ENCODE data around the gene TSPAN13.
"Not testable (repeated sequence)": the region's sequence is repeated elsewhere in the genome, so short reads cannot be mapped to it uniquely, and the experiment has no call there.

TSPAN13 gene

GRCh38 chr7:16758036-16758435 is 4.5 kb downstream of the TSPAN13 start:
- DNase-seq (ENCODE audit: low read depth): no peak
- H3K4me3 ChIP-seq (ENCODE audit: low read depth, low read length): no peak overlapping the region
- TF ChIP-seq, protein P1, sequence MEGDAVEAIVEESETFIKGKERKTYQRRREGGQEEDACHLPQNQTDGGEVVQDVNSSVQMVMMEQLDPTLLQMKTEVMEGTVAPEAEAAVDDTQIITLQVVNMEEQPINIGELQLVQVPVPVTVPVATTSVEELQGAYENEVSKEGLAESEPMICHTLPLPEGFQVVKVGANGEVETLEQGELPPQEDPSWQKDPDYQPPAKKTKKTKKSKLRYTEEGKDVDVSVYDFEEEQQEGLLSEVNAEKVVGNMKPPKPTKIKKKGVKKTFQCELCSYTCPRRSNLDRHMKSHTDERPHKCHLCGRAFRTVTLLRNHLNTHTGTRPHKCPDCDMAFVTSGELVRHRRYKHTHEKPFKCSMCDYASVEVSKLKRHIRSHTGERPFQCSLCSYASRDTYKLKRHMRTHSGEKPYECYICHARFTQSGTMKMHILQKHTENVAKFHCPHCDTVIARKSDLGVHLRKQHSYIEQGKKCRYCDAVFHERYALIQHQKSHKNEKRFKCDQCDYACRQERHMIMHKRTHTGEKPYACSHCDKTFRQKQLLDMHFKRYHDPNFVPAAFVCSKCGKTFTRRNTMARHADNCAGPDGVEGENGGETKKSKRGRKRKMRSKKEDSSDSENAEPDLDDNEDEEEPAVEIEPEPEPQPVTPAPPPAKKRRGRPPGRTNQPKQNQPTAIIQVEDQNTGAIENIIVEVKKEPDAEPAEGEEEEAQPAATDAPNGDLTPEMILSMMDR (conservative IDR thresholded peaks at IDR 0.05; ENCODE audit: low read depth, low read length): no peak

- H3K4me3 ChIP-seq (ENCODE audit: low read depth, low read length): no peak overlapping the region
- TF ChIP-seq, protein P1 (conservative IDR thresholded peaks at IDR 0.05; ENCODE audit: low read depth, low read length): no peak
- no peak for DNase-seq (ENCODE audit: low read depth)
These were observed 5.4 kb downstream of the TSPAN13 start for GRCh38 chr7:16758631-16759611.

DNA sequence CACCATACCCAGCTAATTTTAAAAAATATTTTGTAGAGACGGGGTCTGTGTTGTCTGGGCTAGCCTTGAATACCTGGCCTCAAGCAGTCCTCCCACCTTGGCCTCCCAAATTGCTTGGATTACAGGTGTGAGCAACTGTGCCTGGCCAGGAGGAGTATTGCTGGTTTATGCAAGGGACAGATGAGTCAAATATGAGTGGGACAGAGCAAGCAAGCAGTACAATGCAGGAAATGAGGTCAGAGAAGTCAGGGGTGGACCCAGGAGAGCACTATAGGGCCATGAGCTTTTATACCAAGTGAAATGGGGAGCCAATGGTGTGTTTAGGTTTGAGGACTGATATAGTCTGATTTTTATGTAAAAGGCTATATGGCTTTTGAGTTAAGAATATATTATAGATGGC is 6.3 kb downstream of the TSPAN13 start:
- DNase-seq (ENCODE audit: low read depth): no peak

GRCh38 chr7:16762177-16762576 is 8.6 kb downstream of the TSPAN13 start:
- TF ChIP-seq, protein P1 (conservative IDR thresholded peaks at IDR 0.05; ENCODE audit: low read depth, low read length): no peak
- H3K4me3 ChIP-seq (ENCODE audit: low read depth, low read length): no peak overlapping the region
- no peak for DNase-seq (ENCODE audit: low read depth)

More for the DNA sequence above, 6.3 kb downstream of the TSPAN13 start:
- TF ChIP-seq, protein P1 (conservative IDR thresholded peaks at IDR 0.05; ENCODE audit: low read depth, low read length): no peak
- no peak overlapping the region for H3K4me3 ChIP-seq (ENCODE audit: low read depth, low read length)

- H3K4me3 ChIP-seq (ENCODE audit: low read depth, low read length): no peak overlapping the region
- DNase-seq (ENCODE audit: low read depth): no peak
- TF ChIP-seq, protein P1 (conservative IDR thresholded peaks at IDR 0.05; ENCODE audit: low read depth, low read length): no peak
These were observed 11.4 kb downstream of the TSPAN13 start for GRCh38 chr7:16764942-16765341.

- DNase-seq (ENCODE audit: low read depth): no peak
- TF ChIP-seq, protein P1 (conservative IDR thresholded peaks at IDR 0.05; ENCODE audit: low read depth, low read length): no peak
- H3K4me3 ChIP-seq (ENCODE audit: low read depth, low read length): no peak overlapping the region
These were observed 11.9 kb downstream of the TSPAN13 start for GRCh38 chr7:16765436-16765859.

DNA sequence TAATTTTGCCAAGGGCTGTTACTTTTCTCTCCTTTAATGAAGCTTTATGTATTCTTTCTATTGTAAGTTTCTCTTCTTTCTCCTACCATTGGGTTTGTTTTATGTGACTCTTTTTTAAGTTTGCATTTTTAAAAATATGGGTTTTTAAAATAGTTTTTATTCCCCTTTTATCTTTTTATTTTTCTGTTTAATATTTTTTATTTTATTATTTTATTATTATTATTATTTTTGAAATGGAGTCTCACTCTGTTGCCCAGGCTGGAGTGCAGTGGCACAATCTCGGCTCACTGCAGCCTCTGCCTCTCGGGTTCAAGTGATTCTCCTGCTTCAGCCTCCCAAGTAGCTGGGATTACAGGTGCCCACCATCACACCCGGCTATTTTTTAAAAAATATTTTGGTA is 16.4 kb downstream of the TSPAN13 start:
- not testable (repeated sequence) for H3K4me3 ChIP-seq (ENCODE audit: low read depth, low read length)

More for the DNA sequence above, 16.4 kb downstream of the TSPAN13 start:
- not testable (repeated sequence) for DNase-seq (ENCODE audit: low read depth)

All from choroid plexus epithelial cell (primary cell).